C4-2B (cell line): Measurements from ENCODE around the gene MARK2.

Experiments used
- ZFX ChIP-seq: fragments of 450-650 bp; IDR thresholded peaks from 2 replicates; pipeline ENCODE4 v1.6.1; 2017
- TF ChIP-seq, protein P1 (sequence below): fragments of 450-650 bp; conservative IDR thresholded peaks from 2 replicates; pipeline ENCODE4 v1.5.1; 2017; ENCODE audit warnings: mild to moderate bottlenecking

DNA sequence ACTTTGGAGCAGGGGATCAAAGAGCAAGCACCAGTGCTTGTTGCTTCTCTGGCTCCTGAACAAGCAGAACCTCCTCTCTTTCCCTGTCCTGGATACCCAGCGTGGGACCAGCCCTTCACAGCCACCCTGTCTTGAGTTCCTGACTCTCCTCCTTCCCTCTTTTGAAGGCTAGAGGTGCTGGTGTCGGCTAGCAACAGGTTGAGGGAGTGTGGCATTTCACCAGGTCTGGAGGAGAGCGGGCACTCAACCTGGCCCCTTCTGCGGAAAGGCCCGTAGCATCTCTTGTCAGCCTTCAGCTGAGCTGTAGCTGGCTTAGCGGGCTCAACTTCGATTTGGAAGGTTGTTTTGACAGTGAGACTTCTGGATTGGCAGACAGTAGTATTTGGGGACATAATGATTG is 51.5 kb downstream of the MARK2 start:
- TF ChIP-seq, protein P1, sequence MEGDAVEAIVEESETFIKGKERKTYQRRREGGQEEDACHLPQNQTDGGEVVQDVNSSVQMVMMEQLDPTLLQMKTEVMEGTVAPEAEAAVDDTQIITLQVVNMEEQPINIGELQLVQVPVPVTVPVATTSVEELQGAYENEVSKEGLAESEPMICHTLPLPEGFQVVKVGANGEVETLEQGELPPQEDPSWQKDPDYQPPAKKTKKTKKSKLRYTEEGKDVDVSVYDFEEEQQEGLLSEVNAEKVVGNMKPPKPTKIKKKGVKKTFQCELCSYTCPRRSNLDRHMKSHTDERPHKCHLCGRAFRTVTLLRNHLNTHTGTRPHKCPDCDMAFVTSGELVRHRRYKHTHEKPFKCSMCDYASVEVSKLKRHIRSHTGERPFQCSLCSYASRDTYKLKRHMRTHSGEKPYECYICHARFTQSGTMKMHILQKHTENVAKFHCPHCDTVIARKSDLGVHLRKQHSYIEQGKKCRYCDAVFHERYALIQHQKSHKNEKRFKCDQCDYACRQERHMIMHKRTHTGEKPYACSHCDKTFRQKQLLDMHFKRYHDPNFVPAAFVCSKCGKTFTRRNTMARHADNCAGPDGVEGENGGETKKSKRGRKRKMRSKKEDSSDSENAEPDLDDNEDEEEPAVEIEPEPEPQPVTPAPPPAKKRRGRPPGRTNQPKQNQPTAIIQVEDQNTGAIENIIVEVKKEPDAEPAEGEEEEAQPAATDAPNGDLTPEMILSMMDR = no peak
- no peak for TF ChIP-seq ZFX
